GM18520 (cell line): ENCODE measurements around the gene EHBP1L1.

Source experiments
- ATAC-seq: cut with Tn5 transposase; IDR thresholded peaks from one replicate; pipeline ENCODE4 v1.9.1; 2021; ENCODE audit not compliant: unreplicated experiment

Gene EHBP1L1

GRCh38 chr11:65592858-65593517, 17.1 kb downstream of the EHBP1L1 start:
- no peak for ATAC-seq

- no peak for ATAC-seq
Observed at GRCh38 chr11:65593518-65594414, 17.9 kb downstream of the EHBP1L1 start.

- no peak for ATAC-seq
Observed at GRCh38 chr11:65595131-65595530, 19.3 kb downstream of the EHBP1L1 start.

GRCh38 chr11:65595543-65596281, 19.9 kb downstream of the EHBP1L1 start, which contains the start of gene KCNK7:
Gene KCNK7 (minus strand): TSS chr11:65595800. CDS start chr11:65595772, 28 bp downstream.
- ATAC-seq = no peak

- no peak for ATAC-seq
Observed at GRCh38 chr11:65596520-65596919, 20.7 kb downstream of the EHBP1L1 start.

- no peak for ATAC-seq
Observed at GRCh38 chr11:65598258-65598699, 22.4 kb downstream of the EHBP1L1 start.

GRCh38 chr11:65599216-65599954, 23.5 kb downstream of the EHBP1L1 start:
- no peak for ATAC-seq

GRCh38 chr11:65599955-65600246, 24.0 kb downstream of the EHBP1L1 start:
- no peak for ATAC-seq

- ATAC-seq = no peak
Observed at GRCh38 chr11:65604258-65604657, 28.4 kb downstream of the EHBP1L1 start.

- no peak for ATAC-seq
Observed at GRCh38 chr11:65606876-65607613, 31.2 kb downstream of the EHBP1L1 start.

- no peak for ATAC-seq
Observed at GRCh38 chr11:65607614-65608426, 32.0 kb downstream of the EHBP1L1 start.

- ATAC-seq = no peak
Observed at GRCh38 chr11:65609229-65609628, 33.4 kb downstream of the EHBP1L1 start.

GRCh38 chr11:65609665-65610064, 33.8 kb downstream of the EHBP1L1 start:
- no peak for ATAC-seq

- no peak for ATAC-seq
Observed at GRCh38 chr11:65610404-65610803, 34.6 kb downstream of the EHBP1L1 start.

- ATAC-seq = no peak
Observed at GRCh38 chr11:65611028-65611757, 35.3 kb downstream of the EHBP1L1 start.

- no peak for ATAC-seq
Observed at GRCh38 chr11:65611758-65612603, 36.1 kb downstream of the EHBP1L1 start.

- no peak for ATAC-seq
Observed at GRCh38 chr11:65612691-65613090, 36.8 kb downstream of the EHBP1L1 start.
